ENCODE data around the gene COG2. TPM values are rescaled to one million over a fixed set of nuclear protein-coding genes. Genes with fewer than 3 reads are reported as not detected.

Gene COG2
- total and polyA plus RNA-seq, 2 of the 13 experiments (the other 11 are each of a cell fraction or from before 2014, with no cell fraction given) = 16.8 to 36.3 TPM

GRCh38 chr1:230725256-230726012 lies 83.2 kb downstream of the COG2 start (continued):
- TF ChIP-seq, protein P1, sequence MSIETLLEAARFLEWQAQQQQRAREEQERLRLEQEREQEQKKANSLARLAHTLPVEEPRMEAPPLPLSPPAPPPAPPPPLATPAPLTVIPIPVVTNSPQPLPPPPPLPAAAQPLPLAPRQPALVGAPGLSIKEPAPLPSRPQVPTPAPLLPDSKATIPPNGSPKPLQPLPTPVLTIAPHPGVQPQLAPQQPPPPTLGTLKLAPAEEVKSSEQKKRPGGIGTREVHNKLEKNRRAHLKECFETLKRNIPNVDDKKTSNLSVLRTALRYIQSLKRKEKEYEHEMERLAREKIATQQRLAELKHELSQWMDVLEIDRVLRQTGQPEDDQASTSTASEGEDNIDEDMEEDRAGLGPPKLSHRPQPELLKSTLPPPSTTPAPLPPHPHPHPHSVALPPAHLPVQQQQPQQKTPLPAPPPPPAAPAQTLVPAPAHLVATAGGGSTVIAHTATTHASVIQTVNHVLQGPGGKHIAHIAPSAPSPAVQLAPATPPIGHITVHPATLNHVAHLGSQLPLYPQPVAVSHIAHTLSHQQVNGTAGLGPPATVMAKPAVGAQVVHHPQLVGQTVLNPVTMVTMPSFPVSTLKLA (IDR thresholded peaks at IDR 0.05) = no peak
- TF ChIP-seq ZNF724P (CRISPR knock-in tag; IDR thresholded peaks at IDR 0.05; ENCODE audit: borderline replicate concordance) (no peak), FOXO1 (CRISPR knock-in tag; IDR thresholded peaks at IDR 0.05) (peak; percentile 77; the same call in 1 of the 2 replicates), ZBTB20 (CRISPR knock-in tag; IDR thresholded peaks at IDR 0.05; ENCODE audit: borderline replicate concordance, low read depth) (no peak), NFIC (IDR thresholded peaks at IDR 0.05; ENCODE audit: low read length) (peak; percentile 35; the same call in 1 of the 2 replicates), ZNF546 (CRISPR knock-in tag; conservative IDR thresholded peaks at IDR 0.05) (no peak), ZNF550 (CRISPR knock-in tag; IDR thresholded peaks at IDR 0.05; ENCODE audit: borderline replicate concordance) (no peak), PRMT3 (CRISPR knock-in tag; IDR thresholded peaks at IDR 0.05; ENCODE audit: borderline replicate concordance, low read depth) (no peak), PITX1 (CRISPR knock-in tag; IDR thresholded peaks at IDR 0.05) (peak; percentile 52; the same call in 1 of the 2 replicates), ZNF224 (CRISPR knock-in tag; IDR thresholded peaks at IDR 0.05) (no peak), ZNF512B (CRISPR knock-in tag; IDR thresholded peaks at IDR 0.05; ENCODE audit: borderline replicate concordance) (no peak; the same call in 1 of the 2 replicates), ZNF629 (CRISPR knock-in tag; conservative IDR thresholded peaks at IDR 0.05) (0 out of 2 replicates have a peak, but pooled peaks have one; percentile 10), REST (IDR thresholded peaks at IDR 0.05; ENCODE audit: borderline replicate concordance in 1 of 2, low read depth in 1 of 2, low read length in 2 of 2) (0 out of 4 replicates have a peak, but pooled peaks of 1 of the 2 experiments have one; percentile 33)
- TF ChIP-seq, protein P2, sequence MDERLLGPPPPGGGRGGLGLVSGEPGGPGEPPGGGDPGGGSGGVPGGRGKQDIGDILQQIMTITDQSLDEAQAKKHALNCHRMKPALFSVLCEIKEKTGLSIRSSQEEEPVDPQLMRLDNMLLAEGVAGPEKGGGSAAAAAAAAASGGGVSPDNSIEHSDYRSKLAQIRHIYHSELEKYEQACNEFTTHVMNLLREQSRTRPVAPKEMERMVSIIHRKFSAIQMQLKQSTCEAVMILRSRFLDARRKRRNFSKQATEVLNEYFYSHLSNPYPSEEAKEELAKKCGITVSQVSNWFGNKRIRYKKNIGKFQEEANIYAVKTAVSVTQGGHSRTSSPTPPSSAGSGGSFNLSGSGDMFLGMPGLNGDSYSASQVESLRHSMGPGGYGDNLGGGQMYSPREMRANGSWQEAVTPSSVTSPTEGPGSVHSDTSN (CRISPR knock-in tag; IDR thresholded peaks at IDR 0.05) = no peak
- TF ChIP-seq, protein P3, sequence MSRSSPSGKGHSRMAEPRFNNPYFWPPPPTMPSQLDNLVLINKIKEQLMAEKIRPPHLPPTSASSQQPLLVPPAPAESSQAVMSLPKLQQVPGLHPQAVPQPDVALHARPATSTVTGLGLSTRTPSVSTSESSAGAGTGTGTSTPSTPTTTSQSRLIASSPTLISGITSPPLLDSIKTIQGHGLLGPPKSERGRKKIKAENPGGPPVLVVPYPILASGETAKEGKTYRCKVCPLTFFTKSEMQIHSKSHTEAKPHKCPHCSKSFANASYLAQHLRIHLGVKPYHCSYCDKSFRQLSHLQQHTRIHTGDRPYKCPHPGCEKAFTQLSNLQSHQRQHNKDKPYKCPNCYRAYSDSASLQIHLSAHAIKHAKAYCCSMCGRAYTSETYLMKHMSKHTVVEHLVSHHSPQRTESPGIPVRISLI (CRISPR knock-in tag; IDR thresholded peaks at IDR 0.05; ENCODE audit: borderline replicate concordance) = no peak
